NCI-H345 (cell line): Measurements from ENCODE around the gene ARHGEF7.

Source experiments
- DNase-seq: peaks from one replicate; lab custom pipeline; 2025; lab: John Stamatoyannopoulos, UW

The ARHGEF7 gene

DNA sequence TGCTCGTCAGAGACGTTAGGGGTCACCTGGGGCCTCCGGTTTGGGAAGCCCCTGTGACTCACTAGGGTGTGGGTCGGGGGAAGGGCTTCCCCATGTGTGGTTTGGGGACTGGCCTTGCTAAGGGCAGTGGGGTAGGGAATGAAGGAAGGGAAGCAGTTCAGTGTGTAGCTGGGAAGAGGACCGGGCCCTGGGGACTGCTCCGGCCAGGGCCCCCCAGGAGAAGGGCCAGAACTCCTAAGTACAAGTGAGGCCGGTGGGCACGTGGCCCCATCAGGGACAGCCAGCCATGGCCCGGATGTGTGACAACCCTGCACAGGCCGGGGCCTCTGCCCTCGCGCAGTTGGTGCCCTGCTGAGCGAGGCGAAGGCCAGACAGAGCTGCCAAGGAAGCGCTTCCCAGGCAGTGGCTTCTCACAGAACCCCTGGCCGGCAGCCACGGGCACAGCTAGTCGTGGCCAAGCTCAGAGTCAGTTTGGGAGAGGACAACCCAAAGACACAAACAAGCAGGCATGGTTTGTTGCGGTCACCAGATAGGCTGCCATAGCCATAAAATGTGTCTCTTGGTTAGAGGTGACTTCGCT is 231.1 kb downstream of the ARHGEF7 start:
- no peak for DNase-seq

DNA sequence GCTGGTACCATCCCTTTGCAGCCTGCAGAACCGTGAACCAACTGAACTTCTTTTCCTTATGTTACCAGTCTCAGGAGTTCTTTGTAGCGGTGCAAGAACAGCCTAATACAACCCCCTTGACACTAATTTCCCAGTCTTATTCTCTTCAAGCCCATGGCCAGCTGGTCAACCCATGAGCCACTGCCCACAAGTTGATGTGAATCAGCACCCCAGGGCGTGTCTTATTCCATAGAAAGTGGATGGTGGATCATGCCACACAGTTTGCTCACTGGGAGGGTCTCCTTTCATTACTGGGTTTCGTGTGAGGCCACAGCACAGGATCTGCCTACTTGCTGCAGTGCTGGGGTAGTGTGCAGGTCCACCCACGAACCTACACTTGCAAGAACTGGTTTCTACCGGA is 232.3 kb downstream of the ARHGEF7 start:
- DNase-seq, result no peak

GRCh38 chr13:111353508-111353907 is 238.4 kb downstream of the ARHGEF7 start:
- DNase-seq, result no peak

GRCh38 chr13:111354789-111355188 is 239.7 kb downstream of the ARHGEF7 start:
- no peak for DNase-seq
